IPS DF 6.9 (cell line): ENCODE data around the gene RPS6KA5.

Experiments used
- DNase-seq: peaks from one replicate; pipeline ENCODE4 v3.0.0-alpha.2; 2013; ENCODE audit warnings: low read depth, low spot score
- H3K27ac ChIP-seq: one replicate; pipeline ENCODE4 v1.5.1; 2013; ENCODE audit warnings: low read length, control low read depth
- H3K27me3 ChIP-seq: 2 replicates; pipeline ENCODE4 v1.6.1; 2013; ENCODE audit warnings: mild to moderate bottlenecking, low read length; ENCODE audit not compliant: control insufficient read depth, insufficient read depth
- H3K36me3 ChIP-seq: 2 replicates; pipeline ENCODE4 v1.6.1; 2013; ENCODE audit warnings: low read length; ENCODE audit not compliant: control insufficient read depth, insufficient read depth
- H3K4me1 ChIP-seq: 2 replicates; pipeline ENCODE4 v1.6.1; 2013; ENCODE audit warnings: low read length; ENCODE audit not compliant: control insufficient read depth, insufficient read depth
- H3K4me3 ChIP-seq: 2 replicates; pipeline ENCODE4 v1.5.1; 2013; ENCODE audit warnings: mild to moderate bottlenecking, low read length
- H3K9me3 ChIP-seq: 2 replicates; pipeline ENCODE4 v1.6.1; 2013; ENCODE audit warnings: low read length, inconsistent platforms; ENCODE audit not compliant: control insufficient read depth, insufficient read depth
- WGBS: extraction: QIAGEN DNeasy Blood & Tissue Kit; methylation state at CpG from one replicate; pipeline ENCODE4 v1.1.7; 2013; ENCODE audit warnings: mixed read lengths, missing lambda C conversion rate; ENCODE audit not compliant: insufficient read length, insufficient coverage; 5-methylcytosine and 5-hydroxymethylcytosine counted together

RPS6KA5 gene

GRCh38 chr14:90799420-90799819 lies 261.0 kb downstream of the RPS6KA5 start:
- H3K9me3 ChIP-seq: no peaks in the 10 kb centered on the region
- H3K27ac ChIP-seq: no peak overlapping the region
- no peak overlapping the region for H3K4me3 ChIP-seq
- no CpG with 5 or more reads among the region's 5 CpGs for WGBS
- H3K27me3 ChIP-seq: no peaks in the 10 kb centered on the region
- H3K4me1 ChIP-seq: peaks cover 2% of the 10 kb centered on the region; the same call in 1 of the 2 replicates
- no peaks in the 10 kb centered on the region for H3K36me3 ChIP-seq
- no peak for DNase-seq

GRCh38 chr14:90797919-90798318 lies 262.5 kb downstream of the RPS6KA5 start:
- Histone ChIP-seq H3K4me1 (no peaks in the 10 kb centered on the region), H3K9me3 (no peaks in the 10 kb centered on the region), H3K4me3 (no peak overlapping the region), H3K36me3 (no peaks in the 10 kb centered on the region), H3K27me3 (no peaks in the 10 kb centered on the region), H3K27ac (no peak overlapping the region)
- WGBS: no CpG with 5 or more reads among the region's 13 CpGs
- no peak for DNase-seq
